Nephron (organoid): ENCODE measurements around the gene ERICH2.
A peak's percentile ranks its signal among the peaks of the same experiment; 100 is the strongest.

ENCODE experiments used
- H3K27ac Mint-ChIP-seq, 3 experiments: 2 replicates each; pipeline ENCODE4 v1.8.0; 2020; ENCODE audit warnings: mixed read lengths in 3 of 3, mild to moderate bottlenecking in 2 of 3, moderate library complexity in 1 of 3
- H3K27me3 Mint-ChIP-seq: 2 replicates; pipeline ENCODE4 v1.8.0; 2021; ENCODE audit warnings: low read depth, mild to moderate bottlenecking, moderate library complexity, mixed read lengths
- H3K36me3 Mint-ChIP-seq: 2 replicates; pipeline ENCODE4 v1.8.0; 2020; ENCODE audit warnings: low read depth, mixed read lengths
- H3K4me1 Mint-ChIP-seq: 2 replicates; pipeline ENCODE4 v1.8.0; 2020; ENCODE audit warnings: mixed read lengths
- H3K4me3 Mint-ChIP-seq, 3 experiments: 2 replicates each; pipeline ENCODE4 v1.8.0; 2020; ENCODE audit warnings: mild to moderate bottlenecking in 3 of 3, mixed read lengths in 3 of 3, moderate library complexity in 2 of 3
- H3K9me3 Mint-ChIP-seq: 2 replicates; pipeline ENCODE4 v1.8.0; 2020; ENCODE audit warnings: mixed read lengths
- TF ChIP-seq, protein P1 (sequence below), 3 experiments: fragments of 200-600 bp; sonication (generic); IDR thresholded peaks; one replicate each; pipeline ENCODE4 v1.5.0; 2021; ENCODE audit warnings: antibody characterized with exemption in 3 of 3; ENCODE audit not compliant: unreplicated experiment in 3 of 3

The ERICH2 gene

DNA sequence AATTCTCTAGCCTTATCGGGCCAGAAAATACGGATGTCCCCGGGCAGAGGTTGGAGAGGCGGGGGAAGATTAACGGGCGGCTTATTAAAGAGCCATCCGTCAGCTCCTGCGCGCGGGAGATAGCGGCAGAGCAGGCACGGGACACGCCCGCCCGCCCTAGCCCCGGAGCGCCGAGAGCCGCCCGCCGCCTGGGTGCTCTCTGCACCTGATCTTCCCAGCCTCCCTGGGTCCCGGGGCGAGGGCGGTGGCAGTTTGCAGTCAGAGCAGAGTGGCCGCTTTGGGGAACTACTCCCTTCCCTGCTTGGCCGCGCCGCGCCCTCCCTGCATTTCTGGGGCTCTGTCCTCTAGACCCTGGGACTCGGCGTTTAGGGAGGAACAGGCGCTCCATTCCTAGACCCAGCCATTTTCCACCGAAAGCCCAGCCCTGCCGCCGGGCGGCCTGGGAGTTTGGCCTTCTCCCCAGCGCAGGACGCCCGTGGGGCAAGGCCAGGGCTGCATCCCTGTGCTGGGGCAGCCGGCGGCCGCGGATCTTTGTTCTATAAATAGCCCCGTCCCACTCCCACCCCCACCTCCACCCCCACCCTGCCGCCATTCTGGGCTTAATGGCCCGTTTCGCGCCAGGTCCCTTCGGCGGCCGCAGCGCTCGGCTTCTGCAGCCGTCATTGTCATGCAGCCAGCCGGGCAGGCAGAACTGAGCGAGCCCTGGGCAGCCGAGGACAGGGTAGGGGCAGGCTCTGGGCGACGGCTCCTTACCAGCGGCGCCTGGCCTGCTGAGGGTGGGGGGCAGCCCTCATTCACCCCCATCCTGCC lies 53.1 kb downstream of the ERICH2 start:
- no peaks in the 10 kb centered on the region for H3K36me3 Mint-ChIP-seq
- H3K27me3 Mint-ChIP-seq = peaks cover 99% of the 10 kb centered on the region
- peaks cover 38% of the 10 kb centered on the region for H3K4me1 Mint-ChIP-seq
- H3K27ac Mint-ChIP-seq = no peak overlapping the region
- H3K9me3 Mint-ChIP-seq = no peaks in the 10 kb centered on the region
- TF ChIP-seq, protein P1, sequence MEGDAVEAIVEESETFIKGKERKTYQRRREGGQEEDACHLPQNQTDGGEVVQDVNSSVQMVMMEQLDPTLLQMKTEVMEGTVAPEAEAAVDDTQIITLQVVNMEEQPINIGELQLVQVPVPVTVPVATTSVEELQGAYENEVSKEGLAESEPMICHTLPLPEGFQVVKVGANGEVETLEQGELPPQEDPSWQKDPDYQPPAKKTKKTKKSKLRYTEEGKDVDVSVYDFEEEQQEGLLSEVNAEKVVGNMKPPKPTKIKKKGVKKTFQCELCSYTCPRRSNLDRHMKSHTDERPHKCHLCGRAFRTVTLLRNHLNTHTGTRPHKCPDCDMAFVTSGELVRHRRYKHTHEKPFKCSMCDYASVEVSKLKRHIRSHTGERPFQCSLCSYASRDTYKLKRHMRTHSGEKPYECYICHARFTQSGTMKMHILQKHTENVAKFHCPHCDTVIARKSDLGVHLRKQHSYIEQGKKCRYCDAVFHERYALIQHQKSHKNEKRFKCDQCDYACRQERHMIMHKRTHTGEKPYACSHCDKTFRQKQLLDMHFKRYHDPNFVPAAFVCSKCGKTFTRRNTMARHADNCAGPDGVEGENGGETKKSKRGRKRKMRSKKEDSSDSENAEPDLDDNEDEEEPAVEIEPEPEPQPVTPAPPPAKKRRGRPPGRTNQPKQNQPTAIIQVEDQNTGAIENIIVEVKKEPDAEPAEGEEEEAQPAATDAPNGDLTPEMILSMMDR (IDR thresholded peaks at IDR 0.05; ENCODE audit: unreplicated experiment in 3 of 3) = no peak
- peak overlapping the region; percentile 68 to 77 (median 76) for H3K4me3 Mint-ChIP-seq

DNA sequence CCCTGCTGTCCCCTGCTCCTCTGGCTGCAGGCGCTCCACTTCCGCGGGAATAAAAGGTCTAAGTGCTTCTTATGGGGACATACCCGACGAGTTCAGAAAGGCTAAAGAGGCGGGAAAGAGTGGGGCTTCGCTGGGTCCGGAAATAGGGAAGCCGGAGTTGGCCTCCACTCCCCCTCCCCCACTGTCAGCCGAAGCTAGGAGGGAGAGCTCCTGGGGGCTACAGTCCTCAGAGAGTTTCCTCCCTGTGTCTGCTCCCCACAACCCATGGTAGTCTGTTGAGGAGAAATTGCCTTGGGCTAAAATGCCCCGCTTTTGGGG lies 53.7 kb downstream of the ERICH2 start:
- peak overlapping the region; percentile 43 to 68 (median 47) for H3K4me3 Mint-ChIP-seq
- H3K36me3 Mint-ChIP-seq = no peaks in the 10 kb centered on the region
- H3K27me3 Mint-ChIP-seq = peaks cover 98% of the 10 kb centered on the region
- H3K27ac Mint-ChIP-seq = no peak overlapping the region
- H3K4me1 Mint-ChIP-seq = peaks cover 32% of the 10 kb centered on the region
- no peaks in the 10 kb centered on the region for H3K9me3 Mint-ChIP-seq
- TF ChIP-seq, protein P1 (IDR thresholded peaks at IDR 0.05; ENCODE audit: unreplicated experiment in 3 of 3) = no peak

DNA sequence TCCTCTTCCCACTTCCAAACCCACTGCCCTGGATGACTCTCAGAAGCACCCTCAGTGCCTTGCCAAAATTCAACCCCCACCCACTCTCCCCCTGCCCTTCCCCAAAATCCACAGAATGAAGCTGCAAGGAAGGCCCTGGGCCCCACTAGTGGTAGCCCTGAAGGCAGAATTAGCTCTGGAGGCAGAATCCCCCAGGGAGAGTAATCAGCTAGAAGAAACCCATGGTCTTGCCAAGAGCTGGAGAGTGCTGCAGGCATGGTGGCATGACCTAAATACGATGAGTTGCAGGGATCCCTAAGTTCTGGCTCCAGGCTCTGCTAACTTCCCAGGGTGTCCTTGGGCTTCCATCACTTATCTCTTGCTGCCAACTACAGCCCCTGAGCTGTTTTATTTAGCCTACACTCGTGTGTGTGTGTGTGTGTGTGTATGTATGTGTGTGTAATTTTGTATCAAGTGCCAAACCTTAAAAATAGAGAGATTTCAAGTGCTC lies 54.4 kb downstream of the ERICH2 start:
- Mint-ChIP-seq H3K27me3 (peaks cover 98% of the 10 kb centered on the region), H3K4me3 (peak overlapping the region; percentile 66 to 80 (median 78)), H3K4me1 (peaks cover 30% of the 10 kb centered on the region), H3K36me3 (no peaks in the 10 kb centered on the region), H3K9me3 (no peaks in the 10 kb centered on the region), H3K27ac (no peak overlapping the region)
- TF ChIP-seq, protein P1 (IDR thresholded peaks at IDR 0.05; ENCODE audit: unreplicated experiment in 3 of 3) = no peak

DNA sequence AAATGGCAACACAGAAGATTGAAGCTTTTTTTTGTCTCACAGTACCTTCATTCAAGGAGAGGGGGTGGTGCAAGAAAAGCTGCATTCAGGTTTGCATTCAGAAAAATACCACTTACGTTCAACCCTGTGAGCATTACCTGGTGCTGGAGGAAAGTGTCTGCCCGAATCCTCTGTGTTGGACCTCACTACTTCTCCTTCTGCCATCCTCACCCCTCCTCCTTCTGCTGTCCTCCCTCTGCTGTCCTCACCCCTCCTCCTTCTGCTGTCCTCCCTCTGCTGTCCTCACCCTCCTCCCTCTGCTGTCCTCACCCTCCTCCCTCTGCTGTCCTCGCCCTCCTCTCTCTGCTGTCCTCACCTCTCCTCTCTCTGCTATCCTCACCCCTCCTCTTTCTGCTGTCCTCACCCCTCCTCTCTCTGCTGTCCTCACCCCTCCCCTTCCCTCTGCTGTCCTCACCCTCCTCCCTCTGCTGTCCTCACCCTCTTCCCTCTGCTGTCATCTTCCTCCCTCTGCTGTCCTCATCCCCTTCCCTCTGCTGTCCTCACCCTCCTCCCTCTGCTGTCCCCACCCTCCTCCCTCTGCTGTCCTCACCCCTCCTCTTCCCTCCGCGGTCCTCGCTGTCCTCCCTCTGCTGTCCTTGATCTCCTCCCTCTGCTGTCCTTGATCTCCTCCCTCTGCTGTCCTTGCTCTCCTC lies 57.8 kb downstream of the ERICH2 start:
- peaks cover 76% of the 10 kb centered on the region for H3K27me3 Mint-ChIP-seq
- H3K4me1 Mint-ChIP-seq = peaks cover 5% of the 10 kb centered on the region
- H3K36me3 Mint-ChIP-seq = no peaks in the 10 kb centered on the region
- no peak overlapping the region for H3K4me3 Mint-ChIP-seq
- H3K9me3 Mint-ChIP-seq = no peaks in the 10 kb centered on the region
- TF ChIP-seq, protein P1 (IDR thresholded peaks at IDR 0.05; ENCODE audit: unreplicated experiment in 3 of 3) = no peak
- no peak overlapping the region for H3K27ac Mint-ChIP-seq

DNA sequence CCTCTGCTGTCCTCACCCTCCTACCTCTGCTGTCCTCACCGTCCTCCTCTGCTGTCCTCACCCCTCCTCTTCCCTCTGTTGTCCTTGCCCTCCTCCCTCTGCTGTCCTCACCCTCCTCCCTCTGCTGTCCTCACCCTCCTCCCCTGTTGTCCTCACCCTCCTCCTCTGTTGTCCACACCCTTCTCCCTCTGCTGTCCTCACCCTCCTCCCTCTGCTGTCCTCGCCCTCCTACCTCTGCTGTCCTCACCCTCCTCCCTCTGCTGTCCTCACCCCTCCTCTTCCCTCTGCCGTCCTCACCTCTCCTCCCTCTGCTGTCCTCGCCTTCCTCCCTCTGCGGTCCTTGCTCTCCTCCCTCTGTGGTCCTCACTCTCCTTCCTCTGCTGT lies 58.3 kb downstream of the ERICH2 start:
- Mint-ChIP-seq H3K9me3 (no peaks in the 10 kb centered on the region), H3K27ac (no peak overlapping the region), H3K4me3 (no peak overlapping the region), H3K36me3 (no peaks in the 10 kb centered on the region), H3K4me1 (peaks cover 5% of the 10 kb centered on the region), H3K27me3 (peaks cover 71% of the 10 kb centered on the region)
- TF ChIP-seq, protein P1 (IDR thresholded peaks at IDR 0.05; ENCODE audit: unreplicated experiment in 3 of 3) = no peak
